Measurements from ENCODE around the gene FERMT3.
"Not testable (repeated sequence)": the region's sequence is repeated elsewhere in the genome, so short reads cannot be mapped to it uniquely, and the experiment has no call there.

FERMT3 gene

GRCh38 chr11:64206457-64207255, at the start of gene FERMT3:
Gene FERMT3 (plus strand): TSS chr11:64206721. CDS start chr11:64207365, 644 bp downstream.
- TF ChIP-seq CTCF (IDR thresholded peaks at IDR 0.05; ENCODE audit: control insufficient read depth, insufficient read depth, low read depth, low read length, missing control alignments) = no peak
- H3K4me3 ChIP-seq (ENCODE audit: control insufficient read depth, low read depth, low read length) = no peak within 1 kb of the TSS
- DNase-seq (ENCODE audit: low read depth) = no peak

GRCh38 chr11:64157631-64158394, 48.7 kb upstream of the FERMT3 start:
- no peak for DNase-seq (ENCODE audit: low read depth)
- TF ChIP-seq CTCF (IDR thresholded peaks at IDR 0.05; ENCODE audit: control insufficient read depth, insufficient read depth, low read depth, low read length, missing control alignments) = no peak
- no peak overlapping the region for H3K4me3 ChIP-seq (ENCODE audit: control insufficient read depth, low read depth, low read length)

- H3K4me3 ChIP-seq (ENCODE audit: control insufficient read depth, low read depth, low read length) = no peak overlapping the region
- no peak for TF ChIP-seq CTCF (IDR thresholded peaks at IDR 0.05; ENCODE audit: control insufficient read depth, insufficient read depth, low read depth, low read length, missing control alignments)
- DNase-seq (ENCODE audit: low read depth) = no peak
These were observed 45.5 kb upstream of the FERMT3 start for GRCh38 chr11:64161037-64161436.

- not testable (repeated sequence) for DNase-seq (ENCODE audit: low read depth); H3K4me3 ChIP-seq (ENCODE audit: control insufficient read depth, low read depth, low read length)
These were observed 43.8 kb upstream of the FERMT3 start for GRCh38 chr11:64162769-64163168.

- DNase-seq (ENCODE audit: low read depth) = no peak
- no peak for TF ChIP-seq CTCF (IDR thresholded peaks at IDR 0.05; ENCODE audit: control insufficient read depth, insufficient read depth, low read depth, low read length, missing control alignments)
- H3K4me3 ChIP-seq (ENCODE audit: control insufficient read depth, low read depth, low read length) = no peak overlapping the region
These were observed 42.6 kb upstream of the FERMT3 start for GRCh38 chr11:64163951-64164350.

- DNase-seq (ENCODE audit: low read depth) = no peak
- TF ChIP-seq CTCF (IDR thresholded peaks at IDR 0.05; ENCODE audit: control insufficient read depth, insufficient read depth, low read depth, low read length, missing control alignments) = no peak
These were observed 41.9 kb upstream of the FERMT3 start for GRCh38 chr11:64164392-64165312.

More at GRCh38 chr11:64164392-64165312, 41.9 kb upstream of the FERMT3 start:
- H3K4me3 ChIP-seq (ENCODE audit: control insufficient read depth, low read depth, low read length) = peak overlapping the region; percentile 55

Measured in AG09309 (cell line).